ENCODE measurements around the gene TMEM120A. TPM values are rescaled to one million over a fixed set of nuclear protein-coding genes. Genes with fewer than 3 reads are reported as not detected.

The TMEM120A gene
- total and polyA plus RNA-seq, 10 of the 15 experiments (the other 5 are each of a cell fraction or from before 2014, with no cell fraction given), result 0.43 to 86.6 (median 18.5) TPM

DNA sequence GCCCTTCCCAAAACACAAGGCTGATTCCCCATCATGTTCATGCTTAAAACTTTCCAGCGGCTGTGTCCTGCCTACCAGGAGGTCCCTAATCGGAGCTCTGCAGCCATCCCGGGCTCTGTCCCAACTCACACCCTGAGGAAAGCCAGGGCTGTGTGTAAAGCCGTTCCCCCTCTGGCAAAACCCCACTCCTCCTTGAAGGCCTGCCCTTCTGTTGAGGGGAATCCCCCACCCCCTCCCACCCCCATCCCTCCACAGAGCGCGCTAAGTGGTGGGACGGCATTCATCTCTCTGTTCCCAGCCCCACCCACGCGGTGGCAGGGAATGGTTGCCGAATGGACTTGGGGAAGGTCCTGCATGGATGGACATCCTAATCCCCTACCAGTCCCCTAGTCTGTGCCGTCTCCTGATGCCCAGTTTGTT lies 667 bp upstream of the TMEM120A start:
- Histone ChIP-seq H3K4me3 (peak overlapping the region; percentile 51; the same call in 1 of the 2 replicates), H3K27ac (ENCODE audit: control insufficient read depth, insufficient read depth) (no peak overlapping the region), H3K9ac (ENCODE audit: control insufficient read depth, insufficient read depth, low read length) (no peak overlapping the region), H3K27me3 (replicated peaks in 1 of 2; ENCODE audit: control insufficient read depth in 2 of 2, insufficient read depth in 2 of 2, low read length in 1 of 2) (no peaks in the 10 kb centered on the region), H3K9me3 (replicated peaks; ENCODE audit: control insufficient read depth, insufficient read depth, low read length) (no peaks in the 10 kb centered on the region), H3K36me3 (ENCODE audit: control insufficient read depth in 2 of 2, insufficient read depth in 2 of 2, low read length in 1 of 2) (no peaks in the 10 kb centered on the region), H2AFZ (ENCODE audit: control insufficient read depth, low read depth, low read length) (peak overlapping the region; percentile 67), H3K4me2 (ENCODE audit: control insufficient read depth, insufficient read depth) (peak overlapping the region; percentile 94), H3K79me2 (ENCODE audit: control insufficient read depth, insufficient read depth, low read length) (no peaks in the 10 kb centered on the region), H4K20me1 (ENCODE audit: control insufficient read depth, insufficient read depth) (no peaks in the 10 kb centered on the region), H3K4me1 (ENCODE audit: control insufficient read depth, insufficient read depth, low read length) (peaks cover 3% of the 10 kb centered on the region; the same call in 1 of the 2 replicates)
- WGBS (ENCODE audit: insufficient coverage, insufficient replicate concordance, low lambda C conversion rate, missing lambda C conversion rate), result 77% methylated on average over 11 of the region's 11 CpGs
- RAD21 ChIA-PET (ENCODE audit: unreplicated experiment), result no interaction called here
- BruUV-seq (replicated peaks), result no TSS peak
- in situ Hi-C loops (cut with MboI), result no loop called here
- SMC1A ChIA-PET (ENCODE audit: uncharacterized antibody, unreplicated experiment), result interaction anchor here (0.5 kb wide), 1 partner anchor 234 kb away, joined by 3 read pairs; no protein-coding TSS in a partner anchor
- TF ChIP-seq YY1 (IDR thresholded peaks at IDR 0.05; ENCODE audit: low read depth, low read length) (no peak), MYB (IDR thresholded peaks at IDR 0.05; ENCODE audit: borderline replicate concordance, low read depth, low read length) (no peak)
- CTCF ChIA-PET, result interaction anchor here (3.4 kb wide), 1 partner anchor 25 kb away, joined by 15 read pairs; no protein-coding TSS in a partner anchor
- no peak for DNase-seq (ENCODE audit: low read depth, low spot score)
- intact Hi-C loops (cut with micrococcal nuclease; ENCODE audit: unreplicated experiment), result no loop called here
- POLR2A ChIA-PET, result interaction anchor here (0.7 to 1.2 kb wide), 3 partner anchors 14 to 29 kb away, joined by 3 to 4 read pairs (median 3); no protein-coding TSS in a partner anchor
- FAIRE-seq, result no peak
- ATAC-seq, result no peak

DNA sequence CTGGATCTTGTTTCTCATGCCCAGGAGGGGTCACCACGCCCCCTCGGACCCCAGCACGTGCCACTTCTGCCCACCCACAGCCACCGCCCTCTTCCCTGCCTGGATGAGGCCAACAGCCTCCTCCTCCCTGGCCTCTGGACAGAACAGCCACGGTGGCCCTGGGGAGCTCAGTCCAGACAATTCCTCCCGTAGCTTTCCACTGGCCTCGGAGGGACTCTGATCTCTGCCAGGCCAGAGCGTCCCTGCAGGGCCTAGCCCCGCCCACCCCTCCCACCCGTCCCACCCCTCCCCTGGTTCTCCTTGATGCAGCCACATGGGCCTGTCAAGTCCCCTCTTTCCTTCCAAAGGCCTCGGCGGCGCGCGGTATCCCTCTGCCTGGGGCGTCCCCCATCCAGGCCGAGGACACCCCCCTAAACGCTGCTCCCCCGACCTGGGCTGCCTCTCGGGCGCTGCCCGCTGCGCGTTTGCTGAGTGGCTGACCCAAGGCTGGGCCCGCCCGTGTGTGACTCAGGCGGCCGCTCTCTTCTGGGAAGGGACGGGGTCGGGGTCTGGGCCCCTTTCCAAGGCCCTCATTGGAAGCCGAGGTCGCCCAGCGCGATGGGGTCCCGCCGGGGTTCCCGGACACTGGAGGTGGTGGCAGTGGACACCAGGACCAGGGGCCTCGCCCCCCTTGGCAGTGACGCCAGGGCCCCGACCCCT lies 557 bp downstream of the TMEM120A start:
- DNase-seq (ENCODE audit: low read depth, low spot score) (no peak), FAIRE-seq (no peak), ATAC-seq (peak; percentile 29)
- H3K9ac ChIP-seq (ENCODE audit: control insufficient read depth, insufficient read depth, low read length), result peak overlapping the region; percentile 59; the same call in 1 of the 2 replicates
- H2AFZ ChIP-seq (ENCODE audit: control insufficient read depth, low read depth, low read length), result peak overlapping the region; percentile 81
- H3K27ac ChIP-seq (ENCODE audit: control insufficient read depth, insufficient read depth), result peak overlapping the region; percentile 39; the same call in 1 of the 2 replicates
- peak overlapping the region; percentile 94 for H3K4me2 ChIP-seq (ENCODE audit: control insufficient read depth, insufficient read depth)
- intact Hi-C loops (cut with micrococcal nuclease; ENCODE audit: unreplicated experiment) (no loop called here), in situ Hi-C loops (cut with MboI) (no loop called here)
- ChIA-PET CTCF (interaction anchor here (3.4 kb wide), 1 partner anchor 26 kb away, joined by 15 read pairs; no protein-coding TSS in a partner anchor), RAD21 (ENCODE audit: unreplicated experiment) (interaction anchor here (3.4 kb wide), 1 partner anchor 26 kb away, joined by 14 read pairs; no protein-coding TSS in a partner anchor), SMC1A (ENCODE audit: uncharacterized antibody, unreplicated experiment) (no interaction called here), POLR2A (interaction anchor here (0.6 to 1.2 kb wide), 2 partner anchors 12 to 19 kb away, joined by 5 to 6 read pairs; no protein-coding TSS in a partner anchor)
- no TSS peak for BruUV-seq (replicated peaks)
- H3K36me3 ChIP-seq (ENCODE audit: control insufficient read depth in 2 of 2, insufficient read depth in 2 of 2, low read length in 1 of 2), result no peaks in the 10 kb centered on the region
- H3K4me3 ChIP-seq, result peak overlapping the region; percentile 77
- no peaks in the 10 kb centered on the region for H3K27me3 ChIP-seq (replicated peaks in 1 of 2; ENCODE audit: control insufficient read depth in 2 of 2, insufficient read depth in 2 of 2, low read length in 1 of 2)
- H4K20me1 ChIP-seq (ENCODE audit: control insufficient read depth, insufficient read depth), result no peaks in the 10 kb centered on the region
- TF ChIP-seq BHLHE40 (IDR thresholded peaks at IDR 0.05; ENCODE audit: borderline replicate concordance in 1 of 2, low read depth in 2 of 2, low read length in 1 of 2) (peak; percentile 15 to 68; a peak in 2 of 4 replicates), GABPA (IDR thresholded peaks at IDR 0.05; ENCODE audit: low read depth) (no peak), LARP7 (IDR thresholded peaks at IDR 0.05) (peak; percentile 64; the same call in 1 of the 2 replicates)
- H3K79me2 ChIP-seq (ENCODE audit: control insufficient read depth, insufficient read depth, low read length), result no peaks in the 10 kb centered on the region
- H3K9me3 ChIP-seq (replicated peaks; ENCODE audit: control insufficient read depth, insufficient read depth, low read length), result no peaks in the 10 kb centered on the region
- 5% methylated on average over 37 of the region's 40 CpGs for WGBS (ENCODE audit: insufficient coverage, insufficient replicate concordance, low lambda C conversion rate, missing lambda C conversion rate)
- H3K4me1 ChIP-seq (ENCODE audit: control insufficient read depth, insufficient read depth, low read length), result peaks cover 3% of the 10 kb centered on the region

Data from GM12878 (cell line).